ENCODE results near the gene PLCL2.

The PLCL2 gene

GRCh38 chr3:17033516-17034168 lies 148.9 kb downstream of the PLCL2 start:
- no peak overlapping the region for H3K4me3 ChIP-seq (replicated peaks; ENCODE audit: low read depth, low read length)
- DNase-seq (ENCODE audit: extremely low read depth, low read depth) = no peak
- no peak for TF ChIP-seq CTCF (IDR thresholded peaks at IDR 0.05; ENCODE audit: low read depth, low read length, missing control alignments)

- TF ChIP-seq CTCF (IDR thresholded peaks at IDR 0.05; ENCODE audit: low read depth, low read length, missing control alignments) = no peak
- no peak for DNase-seq (ENCODE audit: extremely low read depth, low read depth)
- H3K4me3 ChIP-seq (replicated peaks; ENCODE audit: low read depth, low read length) = no peak overlapping the region
These were observed 150.3 kb downstream of the PLCL2 start for GRCh38 chr3:17035033-17035432.

GRCh38 chr3:17035966-17036365 lies 151.2 kb downstream of the PLCL2 start:
- no peak for DNase-seq (ENCODE audit: extremely low read depth, low read depth)
- H3K4me3 ChIP-seq (replicated peaks; ENCODE audit: low read depth, low read length) = no peak overlapping the region
- TF ChIP-seq CTCF (IDR thresholded peaks at IDR 0.05; ENCODE audit: low read depth, low read length, missing control alignments) = no peak

GRCh38 chr3:17038141-17038540 lies 153.4 kb downstream of the PLCL2 start:
- no peak overlapping the region for H3K4me3 ChIP-seq (replicated peaks; ENCODE audit: low read depth, low read length)
- no peak for DNase-seq (ENCODE audit: extremely low read depth, low read depth)
- TF ChIP-seq CTCF (IDR thresholded peaks at IDR 0.05; ENCODE audit: low read depth, low read length, missing control alignments) = no peak

- no peak for DNase-seq (ENCODE audit: extremely low read depth, low read depth)
- no peak overlapping the region for H3K4me3 ChIP-seq (replicated peaks; ENCODE audit: low read depth, low read length)
- TF ChIP-seq CTCF (IDR thresholded peaks at IDR 0.05; ENCODE audit: low read depth, low read length, missing control alignments) = no peak
These were observed 154.3 kb downstream of the PLCL2 start for GRCh38 chr3:17038900-17039553.

- H3K4me3 ChIP-seq (replicated peaks; ENCODE audit: low read depth, low read length) = no peak overlapping the region
- DNase-seq (ENCODE audit: extremely low read depth, low read depth) = peak; percentile 78
- no peak for TF ChIP-seq CTCF (IDR thresholded peaks at IDR 0.05; ENCODE audit: low read depth, low read length, missing control alignments)
These were observed 154.8 kb downstream of the PLCL2 start for GRCh38 chr3:17039594-17039993.

All from HFF-Myc (cell line).